Tibial nerve (tissue), 4 donors: ENCODE results near the gene THY1.

Experiments used
- EP300 ChIP-seq, 2 donors: sonication (generic); formaldehyde crosslinking; IDR thresholded peaks; one replicate each; pipeline ENCODE4 v1.6.1; 2017; ENCODE audit warnings: antibody characterized with exemption in 2 of 2, mild to moderate bottlenecking in 1 of 2
- POLR2A ChIP-seq, 2 donors: fragments of 450-650 bp; IDR thresholded peaks; one replicate each; pipeline ENCODE4 v1.6.1; 2017; ENCODE audit warnings: antibody characterized with exemption in 2 of 2, mild to moderate bottlenecking in 2 of 2, moderate library complexity in 2 of 2
- TF ChIP-seq, protein P1 (sequence below), 5 experiments: fragments of 200-600 bp in 3 of 5; fragments of 450-650 bp in 2 of 5; sonication (generic) in 3 of 5; IDR thresholded peaks; one replicate each; pipeline ENCODE4 v1.5.1; 2016 to 2019; ENCODE audit warnings: antibody characterized with exemption in 5 of 5, mild to moderate bottlenecking in 3 of 5, moderate library complexity in 2 of 5

GRCh38 chr11:119368121-119369034 lies 54.6 kb downstream of the THY1 start:
- TF ChIP-seq, protein P1, sequence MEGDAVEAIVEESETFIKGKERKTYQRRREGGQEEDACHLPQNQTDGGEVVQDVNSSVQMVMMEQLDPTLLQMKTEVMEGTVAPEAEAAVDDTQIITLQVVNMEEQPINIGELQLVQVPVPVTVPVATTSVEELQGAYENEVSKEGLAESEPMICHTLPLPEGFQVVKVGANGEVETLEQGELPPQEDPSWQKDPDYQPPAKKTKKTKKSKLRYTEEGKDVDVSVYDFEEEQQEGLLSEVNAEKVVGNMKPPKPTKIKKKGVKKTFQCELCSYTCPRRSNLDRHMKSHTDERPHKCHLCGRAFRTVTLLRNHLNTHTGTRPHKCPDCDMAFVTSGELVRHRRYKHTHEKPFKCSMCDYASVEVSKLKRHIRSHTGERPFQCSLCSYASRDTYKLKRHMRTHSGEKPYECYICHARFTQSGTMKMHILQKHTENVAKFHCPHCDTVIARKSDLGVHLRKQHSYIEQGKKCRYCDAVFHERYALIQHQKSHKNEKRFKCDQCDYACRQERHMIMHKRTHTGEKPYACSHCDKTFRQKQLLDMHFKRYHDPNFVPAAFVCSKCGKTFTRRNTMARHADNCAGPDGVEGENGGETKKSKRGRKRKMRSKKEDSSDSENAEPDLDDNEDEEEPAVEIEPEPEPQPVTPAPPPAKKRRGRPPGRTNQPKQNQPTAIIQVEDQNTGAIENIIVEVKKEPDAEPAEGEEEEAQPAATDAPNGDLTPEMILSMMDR (IDR thresholded peaks at IDR 0.05), result no peak
- no peak for TF ChIP-seq POLR2A (IDR thresholded peaks at IDR 0.05)
- peak in 1 of 2 donors; percentile 49 for TF ChIP-seq EP300 (IDR thresholded peaks at IDR 0.05)
